ENCODE data around the gene SLC7A5. TPM values are rescaled to one million over a fixed set of nuclear protein-coding genes. Genes with fewer than 3 reads are reported as not detected.

The SLC7A5 gene
- total RNA-seq, 1 donor from 2014 or later = 249 TPM

DNA sequence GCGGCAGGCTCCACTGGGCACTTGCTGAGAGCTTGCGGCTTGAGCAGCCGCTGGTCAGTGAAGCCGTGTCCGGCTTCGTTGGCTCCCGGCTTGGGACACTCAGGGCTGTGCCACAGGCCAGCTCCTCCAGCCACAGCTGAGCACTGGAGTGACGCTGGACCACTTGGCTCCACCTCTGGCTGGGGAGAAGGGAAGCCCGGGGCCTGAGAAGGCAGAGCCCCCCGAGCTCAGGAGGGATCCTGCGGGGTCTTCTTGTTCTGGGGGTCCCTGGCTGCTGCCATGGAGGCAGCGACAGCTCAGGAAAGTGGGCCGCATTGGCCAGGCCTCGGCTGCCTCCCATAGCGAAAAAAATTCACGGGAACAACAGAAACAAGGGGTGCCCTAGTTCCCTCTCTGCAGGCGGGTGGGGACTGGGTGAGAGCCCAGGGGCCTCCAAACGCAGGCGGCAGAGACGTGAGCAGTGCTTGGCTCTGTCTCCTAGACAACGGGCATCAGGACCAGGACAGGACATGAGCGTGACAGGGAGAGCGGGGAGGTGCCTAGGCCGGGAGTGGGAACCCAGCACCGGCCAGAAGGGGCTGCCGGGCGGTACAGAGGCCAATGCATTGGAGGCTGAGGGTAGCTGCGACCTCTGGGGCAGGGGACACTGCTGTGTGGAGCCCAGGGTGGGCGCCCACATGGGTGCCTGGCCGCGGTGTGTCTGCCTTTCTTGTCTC is 37.7 kb downstream of the SLC7A5 start:
- Mint-ChIP-seq H3K36me3 (ENCODE audit: low read depth) (peaks cover 35% of the 10 kb centered on the region), H3K27ac (ENCODE audit: unreplicated experiment) (no peak overlapping the region), H3K4me3 (ENCODE audit: unreplicated experiment) (no peak overlapping the region), H3K27me3 (ENCODE audit: low read depth) (no peaks in the 10 kb centered on the region), H3K4me1 (ENCODE audit: low read depth) (peaks cover 4% of the 10 kb centered on the region), H3K9me3 (ENCODE audit: low read depth) (no peaks in the 10 kb centered on the region)
- no peak for DNase-seq (ENCODE audit: low spot score)
- TF ChIP-seq CTCF (IDR thresholded peaks at IDR 0.05) = no peak

GRCh38 chr16:87830673-87831420 is 38.5 kb downstream of the SLC7A5 start:
- no peaks in the 10 kb centered on the region for H3K4me1 Mint-ChIP-seq (ENCODE audit: low read depth)
- no peak for DNase-seq (ENCODE audit: low spot score)
- H3K9me3 Mint-ChIP-seq (ENCODE audit: low read depth) = no peaks in the 10 kb centered on the region

DNA sequence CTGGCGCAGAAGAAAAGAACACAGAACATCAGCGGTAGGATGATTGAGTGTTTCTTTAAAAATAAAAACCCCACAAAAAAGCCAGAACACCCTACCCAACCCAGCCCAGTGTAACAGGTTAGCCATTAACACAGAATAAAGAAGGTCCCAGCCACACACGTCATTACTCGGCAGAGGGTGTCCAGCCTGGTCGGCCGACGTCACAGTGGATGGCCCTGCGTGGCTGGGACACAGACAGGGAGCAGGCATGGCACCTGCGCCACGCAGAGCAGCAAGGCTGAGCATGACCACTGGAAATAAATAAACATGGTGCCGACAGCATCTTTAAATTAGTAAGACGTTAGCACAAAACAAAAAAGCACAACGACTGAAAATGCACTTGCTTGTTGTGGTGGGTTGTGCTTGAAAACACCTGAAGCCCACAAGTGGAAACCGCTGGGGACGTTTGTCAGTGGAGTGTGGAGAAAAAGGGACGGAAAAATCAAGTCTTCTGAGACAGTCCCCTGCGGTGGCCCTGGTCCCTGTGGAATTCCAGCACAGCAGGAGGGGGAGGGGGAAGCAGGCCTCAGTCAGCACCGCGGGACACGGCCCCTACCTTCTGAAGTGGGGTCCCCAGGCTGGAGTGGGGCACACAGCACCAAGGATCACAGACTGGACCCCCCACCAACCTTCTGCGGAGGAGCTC is 39.2 kb downstream of the SLC7A5 start:
- Mint-ChIP-seq H3K4me1 (ENCODE audit: low read depth) (no peaks in the 10 kb centered on the region), H3K27ac (ENCODE audit: unreplicated experiment) (peak overlapping the region; percentile 49), H3K27me3 (ENCODE audit: low read depth) (no peaks in the 10 kb centered on the region), H3K9me3 (ENCODE audit: low read depth) (no peaks in the 10 kb centered on the region), H3K4me3 (ENCODE audit: unreplicated experiment) (no peak overlapping the region), H3K36me3 (ENCODE audit: low read depth) (peaks cover 32% of the 10 kb centered on the region)
- no peak for DNase-seq (ENCODE audit: low spot score)
- no peak for TF ChIP-seq CTCF (IDR thresholded peaks at IDR 0.05)

More at GRCh38 chr16:87830673-87831420, 38.5 kb downstream of the SLC7A5 start:
- Mint-ChIP-seq H3K27ac (ENCODE audit: unreplicated experiment) (peak overlapping the region; percentile 49), H3K36me3 (ENCODE audit: low read depth) (peaks cover 32% of the 10 kb centered on the region), H3K4me3 (ENCODE audit: unreplicated experiment) (no peak overlapping the region), H3K27me3 (ENCODE audit: low read depth) (no peaks in the 10 kb centered on the region)
- no peak for TF ChIP-seq CTCF (IDR thresholded peaks at IDR 0.05)

DNA sequence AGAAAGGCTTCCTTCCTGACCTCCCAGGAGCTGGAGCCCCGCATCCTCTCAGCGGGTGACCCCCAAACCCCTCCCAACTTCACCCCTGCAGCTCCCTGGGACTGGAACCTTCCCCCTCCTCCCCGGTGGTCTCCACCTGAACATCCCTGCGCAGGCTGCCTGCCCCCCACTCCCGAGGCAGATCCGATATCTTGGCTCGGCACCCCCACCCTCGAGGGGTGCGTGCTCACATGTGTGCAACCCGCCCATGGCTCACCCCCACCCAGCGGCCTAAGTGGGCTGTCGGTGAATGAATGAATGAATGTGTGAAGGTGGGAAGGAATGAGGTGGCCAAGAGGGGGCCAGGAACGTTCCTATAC is 39.7 kb downstream of the SLC7A5 start:
- H3K4me1 Mint-ChIP-seq (ENCODE audit: low read depth) = no peaks in the 10 kb centered on the region
- H3K9me3 Mint-ChIP-seq (ENCODE audit: low read depth) = no peaks in the 10 kb centered on the region
- no peaks in the 10 kb centered on the region for H3K27me3 Mint-ChIP-seq (ENCODE audit: low read depth)
- DNase-seq (ENCODE audit: low spot score) = peak; percentile 74
- H3K36me3 Mint-ChIP-seq (ENCODE audit: low read depth) = peaks cover 32% of the 10 kb centered on the region
- TF ChIP-seq CTCF (IDR thresholded peaks at IDR 0.05) = no peak
- H3K4me3 Mint-ChIP-seq (ENCODE audit: unreplicated experiment) = no peak overlapping the region
- no peak overlapping the region for H3K27ac Mint-ChIP-seq (ENCODE audit: unreplicated experiment)

GRCh38 chr16:87828907-87829621 is 40.2 kb downstream of the SLC7A5 start:
- H3K36me3 Mint-ChIP-seq (ENCODE audit: low read depth) = peaks cover 28% of the 10 kb centered on the region

More at GRCh38 chr16:87828907-87829621, 40.2 kb downstream of the SLC7A5 start:
- no peaks in the 10 kb centered on the region for H3K27me3 Mint-ChIP-seq (ENCODE audit: low read depth)
- no peaks in the 10 kb centered on the region for H3K9me3 Mint-ChIP-seq (ENCODE audit: low read depth)
- H3K4me3 Mint-ChIP-seq (ENCODE audit: unreplicated experiment) = no peak overlapping the region
- TF ChIP-seq CTCF (IDR thresholded peaks at IDR 0.05) = no peak
- H3K4me1 Mint-ChIP-seq (ENCODE audit: low read depth) = no peaks in the 10 kb centered on the region
- DNase-seq (ENCODE audit: low spot score) = no peak
- no peak overlapping the region for H3K27ac Mint-ChIP-seq (ENCODE audit: unreplicated experiment)
